Adipocyte (in vitro differentiated cells): ENCODE measurements around the gene XYLT1.
A peak's percentile ranks its signal among the peaks of the same experiment; 100 is the strongest.

ENCODE experiments used
- DNase-seq: peaks from one replicate; pipeline ENCODE4 v3.0.0-alpha.2; 2015; ENCODE audit warnings: low read depth
- H3K27me3 ChIP-seq: replicated peaks from 2 replicates; pipeline ENCODE4 v1.7.0; 2013; ENCODE audit warnings: mild to moderate bottlenecking, low read length, moderate library complexity; ENCODE audit not compliant: control insufficient read depth, insufficient read depth
- H3K36me3 ChIP-seq: 2 replicates; pipeline ENCODE4 v1.7.0; 2013; ENCODE audit warnings: low read length, mild to moderate bottlenecking, moderate library complexity; ENCODE audit not compliant: control insufficient read depth, insufficient read depth, severe bottlenecking
- H3K4me1 ChIP-seq: 2 replicates; pipeline ENCODE4 v1.7.0; 2013; ENCODE audit warnings: mild to moderate bottlenecking, low read length, moderate library complexity; ENCODE audit not compliant: control insufficient read depth, insufficient read depth
- H3K4me3 ChIP-seq: 2 replicates; pipeline ENCODE4 v1.7.0; 2013; ENCODE audit warnings: mild to moderate bottlenecking, low read length, moderate library complexity
- H3K9ac ChIP-seq: 2 replicates; pipeline ENCODE4 v1.7.0; 2013; ENCODE audit warnings: mild to moderate bottlenecking, low read length, moderate library complexity
- H3K9me3 ChIP-seq: 2 replicates; pipeline ENCODE4 v1.7.0; 2013; ENCODE audit warnings: mild to moderate bottlenecking, low read length, moderate library complexity; ENCODE audit not compliant: control insufficient read depth

Gene XYLT1

DNA sequence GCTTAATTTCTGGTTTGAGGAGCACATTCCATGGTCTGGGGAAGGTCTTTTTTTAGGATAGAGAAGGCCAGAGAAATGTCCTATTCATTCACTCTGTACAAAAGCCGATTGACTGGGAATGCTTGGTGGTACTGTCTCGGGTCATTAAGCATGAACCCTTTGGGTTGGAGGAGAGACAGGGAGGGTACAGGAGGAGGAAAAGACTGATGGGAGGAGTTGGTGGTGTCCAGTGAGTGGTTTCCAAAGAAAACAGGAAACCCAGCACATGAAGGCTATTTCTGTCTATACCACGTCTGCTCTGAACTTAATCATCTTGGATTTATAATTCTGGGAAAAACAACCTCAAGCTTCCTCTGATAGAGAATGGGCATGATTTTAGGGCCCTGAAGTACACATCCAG lies 111.9 kb downstream of the XYLT1 start:
- H3K36me3 ChIP-seq = peaks cover 21% of the 10 kb centered on the region
- peaks cover 41% of the 10 kb centered on the region for H3K4me1 ChIP-seq
- no peak overlapping the region for H3K4me3 ChIP-seq
- no peaks in the 10 kb centered on the region for H3K27me3 ChIP-seq
- DNase-seq = no peak
- H3K9ac ChIP-seq = no peak overlapping the region
- H3K9me3 ChIP-seq = no peaks in the 10 kb centered on the region

DNA sequence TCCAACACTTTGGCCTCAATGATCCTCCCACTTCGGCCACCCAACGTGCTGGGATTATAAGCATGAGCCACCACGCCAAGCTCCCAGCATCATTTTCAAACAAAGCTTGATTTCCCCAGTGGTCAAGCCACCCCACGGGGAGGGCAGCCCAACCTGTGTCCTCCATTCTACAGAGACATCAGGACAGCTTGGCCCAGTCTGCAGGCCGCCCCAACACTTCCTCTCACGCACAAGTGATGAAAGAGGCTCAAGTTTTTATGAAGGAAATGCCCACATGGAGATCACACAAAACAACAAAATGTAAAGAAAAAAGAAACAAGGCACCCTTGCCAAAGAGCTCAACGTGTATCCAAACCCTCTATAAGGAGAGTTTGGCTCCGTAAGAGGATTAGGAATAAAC lies 112.4 kb downstream of the XYLT1 start:
- H3K9me3 ChIP-seq = no peaks in the 10 kb centered on the region
- peaks cover 39% of the 10 kb centered on the region for H3K4me1 ChIP-seq
- H3K27me3 ChIP-seq = no peaks in the 10 kb centered on the region
- DNase-seq = no peak
- H3K9ac ChIP-seq = no peak overlapping the region
- peaks cover 26% of the 10 kb centered on the region for H3K36me3 ChIP-seq
- no peak overlapping the region for H3K4me3 ChIP-seq

DNA sequence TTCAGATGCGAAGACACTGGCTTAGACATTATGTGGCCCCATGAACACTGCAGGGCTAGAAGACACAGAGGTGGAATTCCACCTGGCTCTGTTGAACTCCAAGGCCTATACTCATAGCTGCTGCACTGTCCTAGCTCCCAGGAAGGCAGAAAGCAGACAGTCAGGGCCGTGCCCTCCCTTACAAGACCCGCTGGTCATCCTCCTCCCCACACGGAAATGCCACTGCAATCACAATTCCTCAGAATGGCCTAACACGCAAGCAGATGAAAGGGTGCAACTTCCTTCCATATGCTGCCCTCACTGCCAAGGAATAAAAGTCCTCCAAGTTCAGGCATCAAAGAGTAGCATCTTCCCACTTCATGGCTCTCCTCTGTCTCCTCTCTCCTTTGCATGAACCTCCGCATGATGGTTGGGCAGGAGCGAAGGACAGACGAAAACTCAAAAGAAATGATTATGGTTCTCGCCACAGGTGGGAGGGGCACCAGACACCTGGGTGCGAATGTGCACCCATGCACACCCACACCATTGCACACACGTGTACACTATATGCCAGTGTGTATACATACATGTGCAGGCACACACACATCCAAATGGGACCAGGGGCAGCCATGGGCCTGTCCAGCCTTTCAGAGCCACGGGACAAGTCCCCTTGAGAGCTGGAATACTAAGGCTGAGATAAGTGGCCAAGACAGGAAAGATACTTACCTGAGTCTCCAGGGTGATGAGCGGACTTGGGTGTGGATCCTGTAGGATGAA lies 113.3 kb downstream of the XYLT1 start:
- DNase-seq = no peak
- peaks cover 30% of the 10 kb centered on the region for H3K4me1 ChIP-seq
- no peaks in the 10 kb centered on the region for H3K27me3 ChIP-seq
- H3K36me3 ChIP-seq = peaks cover 26% of the 10 kb centered on the region
- no peak overlapping the region for H3K4me3 ChIP-seq
- H3K9me3 ChIP-seq = no peaks in the 10 kb centered on the region
- H3K9ac ChIP-seq = no peak overlapping the region

DNA sequence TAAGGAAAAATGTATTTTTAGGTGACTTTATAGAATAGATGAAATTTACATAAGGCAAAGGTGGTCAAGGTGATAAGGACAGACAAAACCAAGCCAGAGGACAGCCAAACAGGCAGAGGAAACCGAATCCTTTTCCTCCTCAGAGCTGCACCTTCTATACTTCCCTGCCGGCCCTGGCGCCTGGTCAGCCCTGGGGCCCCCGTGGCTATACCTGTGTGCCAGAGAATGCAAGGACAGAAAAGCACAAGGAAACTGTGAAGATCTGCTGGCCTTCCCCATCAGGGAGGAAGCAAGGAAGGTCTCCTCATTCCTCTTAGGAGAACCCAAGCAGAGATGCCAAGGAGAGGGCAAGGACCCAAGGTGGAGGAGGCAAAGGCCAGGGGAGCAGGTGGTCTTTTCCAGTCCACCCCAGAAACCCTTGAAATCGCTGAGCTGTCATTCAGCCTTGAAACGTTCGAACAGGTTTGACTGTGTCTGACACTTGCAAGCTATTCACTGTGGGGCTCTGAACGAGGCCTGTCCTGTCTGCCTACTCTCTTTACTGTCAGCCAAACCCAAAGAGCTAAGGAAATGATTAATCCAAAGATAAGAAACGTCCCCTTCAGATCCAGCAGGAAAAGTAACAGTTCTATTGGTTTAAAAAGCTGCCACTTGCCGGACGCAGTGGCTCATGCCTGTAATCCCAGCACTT lies 114.4 kb downstream of the XYLT1 start:
- Histone ChIP-seq H3K27me3 (no peaks in the 10 kb centered on the region), H3K9me3 (no peaks in the 10 kb centered on the region), H3K4me3 (no peak overlapping the region), H3K9ac (no peak overlapping the region), H3K4me1 (peaks cover 20% of the 10 kb centered on the region), H3K36me3 (peaks cover 26% of the 10 kb centered on the region)
- DNase-seq = no peak

DNA sequence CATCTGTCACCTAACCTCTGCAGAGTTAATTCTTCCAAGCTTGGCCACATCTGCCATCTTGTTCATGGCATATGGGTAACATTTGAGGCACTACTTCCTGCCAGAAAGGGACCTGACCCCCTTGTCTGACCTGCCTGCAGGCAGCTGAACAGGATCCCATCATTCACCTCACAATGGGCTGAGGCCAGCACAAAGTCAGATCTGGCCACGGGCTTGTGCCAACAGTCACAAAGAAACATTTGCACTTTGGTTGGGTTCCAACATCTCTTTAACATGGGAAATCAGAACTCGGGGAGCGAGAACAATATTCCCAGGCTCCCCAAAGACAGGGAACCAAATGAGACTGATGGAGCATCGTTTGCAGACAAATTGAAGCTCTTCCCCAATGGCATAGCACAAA lies 116.1 kb downstream of the XYLT1 start:
- H3K27me3 ChIP-seq = no peaks in the 10 kb centered on the region
- peaks cover 22% of the 10 kb centered on the region for H3K4me1 ChIP-seq
- H3K9ac ChIP-seq = no peak overlapping the region
- H3K4me3 ChIP-seq = no peak overlapping the region
- no peaks in the 10 kb centered on the region for H3K9me3 ChIP-seq
- no peak for DNase-seq
- H3K36me3 ChIP-seq = peaks cover 26% of the 10 kb centered on the region

DNA sequence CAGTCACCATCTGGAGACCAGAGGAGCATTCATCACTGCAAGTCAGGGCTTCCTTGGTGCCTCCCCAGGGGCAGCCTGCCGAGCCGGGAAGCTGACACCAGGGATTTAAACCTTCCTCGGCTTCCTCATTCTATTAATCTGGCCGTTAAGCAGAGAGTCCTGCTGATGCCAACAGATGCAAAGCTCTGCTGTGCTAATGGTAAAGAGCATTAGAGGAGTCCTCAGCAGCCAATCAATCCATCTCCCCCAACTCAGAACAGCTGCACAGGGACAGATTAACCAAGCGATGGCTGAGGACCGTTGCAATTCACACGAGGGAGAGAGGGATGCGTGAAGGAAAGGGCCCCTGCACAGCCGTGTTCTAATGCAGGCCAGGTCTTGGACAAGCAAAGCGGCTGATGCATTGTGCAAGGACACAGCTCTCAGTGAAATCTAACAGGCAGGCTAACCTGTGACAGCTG lies 116.6 kb downstream of the XYLT1 start:
- H3K9me3 ChIP-seq = no peaks in the 10 kb centered on the region
- no peak overlapping the region for H3K9ac ChIP-seq
- H3K4me3 ChIP-seq = no peak overlapping the region
- H3K27me3 ChIP-seq = no peaks in the 10 kb centered on the region
- no peak for DNase-seq
- H3K4me1 ChIP-seq = peaks cover 17% of the 10 kb centered on the region
- peaks cover 26% of the 10 kb centered on the region for H3K36me3 ChIP-seq

DNA sequence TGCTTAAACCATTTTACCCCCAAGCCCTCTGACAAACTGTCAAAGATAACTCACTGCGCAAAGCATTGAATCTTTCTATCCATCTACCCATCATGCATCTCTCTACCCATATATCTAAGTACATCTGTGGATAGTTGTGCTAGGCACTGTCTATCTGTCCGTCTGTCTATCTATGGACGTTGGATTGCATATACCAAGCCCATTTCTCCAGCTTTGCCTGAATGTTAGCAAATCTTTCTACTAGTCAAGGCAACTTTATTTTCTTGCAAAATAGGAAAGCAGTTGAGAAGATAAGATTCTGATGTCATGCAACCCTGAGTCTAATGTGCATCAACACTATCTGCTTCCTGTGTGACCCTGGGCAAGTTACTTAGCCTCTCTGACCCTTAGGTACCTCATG lies 117.2 kb downstream of the XYLT1 start:
- H3K4me1 ChIP-seq = peaks cover 11% of the 10 kb centered on the region
- no peaks in the 10 kb centered on the region for H3K9me3 ChIP-seq
- H3K27me3 ChIP-seq = no peaks in the 10 kb centered on the region
- H3K4me3 ChIP-seq = no peak overlapping the region
- H3K36me3 ChIP-seq = peaks cover 26% of the 10 kb centered on the region
- no peak for DNase-seq
- no peak overlapping the region for H3K9ac ChIP-seq

DNA sequence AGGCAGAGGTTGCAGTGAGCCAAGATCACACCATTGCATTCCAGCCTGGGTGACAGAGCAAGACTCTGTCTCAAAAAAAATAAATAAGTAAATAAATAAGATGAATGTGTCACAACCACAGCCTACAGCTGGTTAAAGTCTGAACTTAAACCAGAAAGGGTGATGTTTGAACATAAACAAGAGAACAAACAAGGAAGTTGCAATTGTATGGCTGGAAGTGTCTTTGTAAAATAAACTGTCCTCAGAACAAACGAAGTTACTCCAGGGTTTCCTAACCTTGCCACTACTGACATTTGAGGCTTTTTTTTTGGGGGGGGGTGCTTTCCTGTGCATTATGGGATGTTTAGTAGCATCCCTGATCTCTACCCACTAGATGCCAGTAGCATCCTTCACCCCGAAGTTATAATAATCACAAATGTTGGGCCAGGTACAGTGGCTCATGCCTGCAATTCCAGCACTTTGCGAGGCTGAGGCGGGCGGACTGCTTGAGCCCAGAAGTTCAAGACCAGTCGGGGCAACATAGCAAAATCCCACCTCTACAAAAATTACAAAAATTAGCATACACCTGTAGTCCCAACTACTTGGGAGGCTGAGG lies 119.2 kb downstream of the XYLT1 start:
- no peaks in the 10 kb centered on the region for H3K9me3 ChIP-seq
- no peak overlapping the region for H3K9ac ChIP-seq
- H3K4me1 ChIP-seq = peaks cover 8% of the 10 kb centered on the region
- H3K4me3 ChIP-seq = no peak overlapping the region
- H3K36me3 ChIP-seq = peaks cover 22% of the 10 kb centered on the region
- DNase-seq = no peak
- no peaks in the 10 kb centered on the region for H3K27me3 ChIP-seq

DNA sequence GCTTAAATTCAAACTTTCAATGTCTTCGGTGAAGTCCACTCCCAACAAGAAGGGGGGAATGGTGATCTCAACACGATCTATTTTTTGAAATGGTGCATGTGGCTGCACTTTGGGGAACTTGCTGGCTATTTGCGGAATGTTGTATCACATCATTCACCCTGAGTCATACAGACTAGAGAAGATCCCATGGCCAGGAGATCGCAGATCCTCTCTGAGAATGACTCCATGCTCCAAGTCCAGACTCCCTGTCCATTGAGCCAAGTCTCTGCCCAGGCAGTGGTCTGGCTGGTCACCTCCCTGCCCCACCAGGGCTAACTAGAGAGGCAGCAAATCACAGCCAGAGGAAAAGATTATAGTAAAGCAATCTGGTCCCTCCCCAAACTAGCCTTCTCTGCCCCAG lies 120.6 kb downstream of the XYLT1 start:
- peak; percentile 2 for DNase-seq
- H3K36me3 ChIP-seq = peaks cover 17% of the 10 kb centered on the region

DNA sequence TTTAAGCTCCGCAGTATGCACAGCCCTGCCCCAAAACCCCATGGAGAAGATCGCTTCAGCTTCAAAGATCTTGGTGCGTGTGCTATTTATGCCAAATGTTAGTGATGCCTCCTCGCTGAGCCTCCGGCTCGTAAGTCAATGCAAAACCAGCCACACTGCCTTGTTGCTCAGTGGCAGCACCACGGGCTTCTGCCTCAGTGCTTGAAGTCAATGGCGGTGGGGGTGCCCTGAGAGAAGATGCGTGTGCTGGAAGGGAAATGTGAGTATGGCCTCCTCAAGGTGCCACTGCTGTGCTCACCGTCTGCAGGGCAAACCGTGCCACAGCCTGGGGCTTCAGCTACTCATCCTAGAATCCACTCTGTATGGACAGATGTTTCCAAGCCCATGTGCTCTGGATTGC lies 121.9 kb downstream of the XYLT1 start:
- H3K36me3 ChIP-seq = peaks cover 5% of the 10 kb centered on the region
- H3K4me1 ChIP-seq = peaks cover 18% of the 10 kb centered on the region
- no peaks in the 10 kb centered on the region for H3K27me3 ChIP-seq
- H3K9me3 ChIP-seq = no peaks in the 10 kb centered on the region
- H3K9ac ChIP-seq = no peak overlapping the region
- no peak overlapping the region for H3K4me3 ChIP-seq
- DNase-seq = no peak

More for the DNA sequence above, 120.6 kb downstream of the XYLT1 start:
- Histone ChIP-seq H3K27me3 (no peaks in the 10 kb centered on the region), H3K4me1 (peaks cover 12% of the 10 kb centered on the region), H3K9me3 (no peaks in the 10 kb centered on the region), H3K9ac (no peak overlapping the region), H3K4me3 (no peak overlapping the region)

DNA sequence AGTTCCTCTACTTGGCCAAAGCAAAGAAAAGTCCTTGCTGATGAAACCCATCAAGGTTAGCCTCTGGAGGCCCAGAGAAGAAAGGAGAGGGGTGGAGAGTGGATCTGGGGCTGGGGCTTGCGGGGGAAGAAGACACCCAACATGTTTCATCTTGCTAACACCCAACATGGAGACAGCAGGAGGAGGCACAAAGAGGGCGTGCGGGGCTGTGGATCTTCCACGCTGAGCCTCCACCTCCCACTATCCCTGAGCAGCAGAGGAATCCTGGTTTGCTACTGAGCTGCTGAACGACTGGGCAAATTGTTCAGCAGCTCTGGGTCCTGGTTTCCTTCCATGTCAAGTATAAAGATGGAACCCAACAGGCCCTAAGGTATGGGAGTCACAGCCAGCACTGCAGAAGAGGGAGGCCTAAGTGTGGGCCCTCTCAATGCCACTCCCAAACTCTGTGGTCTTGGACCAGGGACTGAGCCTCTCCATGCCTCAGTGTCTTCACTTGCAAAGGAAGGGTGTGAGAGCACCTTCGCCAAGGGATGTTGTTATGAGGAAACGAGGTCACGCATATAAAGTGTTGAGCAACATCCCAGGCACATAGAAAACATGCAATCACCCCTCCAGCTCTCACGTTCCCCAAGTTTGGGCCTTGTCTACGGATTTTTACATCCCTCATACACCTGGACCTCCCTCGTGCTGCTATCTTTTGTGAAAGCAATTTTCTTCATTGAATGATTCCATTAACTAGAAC lies 122.5 kb downstream of the XYLT1 start:
- H3K27me3 ChIP-seq = no peaks in the 10 kb centered on the region
- H3K4me1 ChIP-seq = peaks cover 24% of the 10 kb centered on the region
- H3K4me3 ChIP-seq = no peak overlapping the region
- no peaks in the 10 kb centered on the region for H3K9me3 ChIP-seq
- H3K9ac ChIP-seq = no peak overlapping the region
- DNase-seq = no peak
- no peaks in the 10 kb centered on the region for H3K36me3 ChIP-seq
